ENCODE measurements around the gene UPP1.
"Not testable (repeated sequence)": the region's sequence is repeated elsewhere in the genome, so short reads cannot be mapped to it uniquely, and the experiment has no call there.

The UPP1 gene

DNA sequence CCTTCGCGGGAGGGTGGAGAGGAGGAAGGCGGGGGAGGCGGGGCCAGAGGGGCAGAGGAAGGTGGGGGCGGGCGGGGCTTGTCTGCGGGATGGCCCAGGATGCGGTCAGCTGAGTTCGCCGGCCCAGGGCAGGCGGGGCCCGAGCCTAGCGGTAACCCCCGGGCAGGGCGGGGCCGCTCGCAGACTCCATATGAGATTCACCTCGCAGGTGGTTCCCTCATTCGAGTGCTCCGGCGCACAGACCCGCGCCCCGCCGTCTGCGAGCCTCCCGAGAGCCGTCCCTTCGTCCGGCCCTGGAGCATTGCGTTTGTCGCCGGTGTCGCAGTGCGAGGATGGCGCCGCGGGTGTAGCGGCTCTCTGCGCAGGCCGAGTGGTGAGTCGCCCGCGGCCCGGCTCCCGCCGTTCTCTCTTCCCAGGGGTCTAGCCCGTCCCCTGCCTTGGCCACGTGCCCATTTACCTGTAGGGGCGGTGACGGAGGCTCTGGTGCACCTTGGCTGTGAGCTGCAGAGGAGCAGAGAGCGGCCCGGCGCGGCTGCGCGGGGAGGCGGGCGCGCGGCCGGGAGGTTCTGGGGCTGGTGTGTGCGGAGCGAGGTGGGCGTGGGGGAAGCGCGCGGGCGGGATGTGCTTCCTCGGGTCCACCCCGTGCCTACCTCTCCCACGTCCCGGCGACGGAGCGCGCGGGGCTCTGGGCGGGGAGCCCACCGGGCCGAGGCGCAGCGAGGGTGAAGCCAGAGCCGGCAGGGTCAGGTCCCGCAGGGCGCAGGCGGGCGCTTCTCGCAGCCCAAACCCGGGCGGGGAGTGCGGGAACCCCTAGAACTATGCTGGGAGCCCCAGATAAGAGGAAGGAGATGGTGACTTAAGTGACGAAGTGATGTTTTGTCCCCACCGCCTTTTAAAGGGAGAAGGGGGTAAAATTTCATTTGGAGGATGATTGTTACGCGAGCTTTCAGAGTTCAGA, at the start of gene UPP1:
TSS of gene UPP1 (plus strand) at position 220 of the 958 bp plus-strand sequence. CDS start 5,519 bp downstream, outside the sequence.
- peak; percentile 76 for DNase-seq

DNA sequence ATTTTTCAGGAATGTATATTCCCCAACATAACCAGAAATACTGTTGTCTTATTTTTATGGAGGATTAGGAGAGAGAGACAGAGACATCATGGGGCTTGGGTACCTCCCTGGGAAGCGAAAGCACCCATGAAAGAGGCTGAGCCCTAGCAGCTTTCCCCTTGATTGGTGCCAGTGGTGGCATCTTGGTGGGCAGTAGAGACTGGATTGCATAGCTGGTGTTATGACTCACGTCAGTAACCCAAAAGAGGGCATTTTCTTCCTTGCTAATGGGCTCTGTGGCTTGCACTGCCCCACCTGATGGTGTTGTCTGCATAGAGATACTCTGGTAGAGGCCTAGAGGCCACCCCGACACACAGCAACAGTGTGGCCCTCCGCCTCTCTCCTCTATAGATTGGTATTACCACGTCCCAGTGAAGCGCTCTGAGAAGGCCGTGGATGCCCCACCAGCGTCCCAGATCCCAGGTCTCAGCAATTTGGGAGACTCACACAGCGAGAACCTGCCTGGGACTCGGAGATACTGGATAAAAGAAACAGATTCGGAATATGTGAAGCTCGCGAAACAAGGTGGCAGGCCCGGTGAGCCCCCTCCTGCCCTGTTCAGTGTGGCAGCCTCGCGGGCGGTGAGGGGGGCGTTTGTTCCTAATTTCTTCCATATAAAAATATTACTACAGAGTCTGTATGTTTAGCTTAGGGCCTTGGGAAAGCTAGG, 48.0 kb upstream of the UPP1 start:
- no peak for DNase-seq

DNA sequence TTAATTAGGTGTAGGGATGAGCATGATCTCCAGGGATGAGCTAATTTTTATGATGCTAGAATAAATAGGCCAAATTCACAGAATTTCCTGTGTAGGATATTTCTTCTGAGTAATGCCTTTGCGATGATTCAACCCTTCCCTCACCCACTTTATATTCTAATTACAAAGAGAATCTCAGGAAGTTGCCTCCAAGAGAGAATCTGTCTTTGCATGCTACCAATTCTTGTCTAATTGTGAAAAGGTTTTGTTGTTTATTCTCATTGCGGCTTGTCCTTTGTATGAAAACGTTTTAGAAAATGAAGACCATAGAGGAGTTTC, 47.5 kb upstream of the UPP1 start:
- DNase-seq: no peak

DNA sequence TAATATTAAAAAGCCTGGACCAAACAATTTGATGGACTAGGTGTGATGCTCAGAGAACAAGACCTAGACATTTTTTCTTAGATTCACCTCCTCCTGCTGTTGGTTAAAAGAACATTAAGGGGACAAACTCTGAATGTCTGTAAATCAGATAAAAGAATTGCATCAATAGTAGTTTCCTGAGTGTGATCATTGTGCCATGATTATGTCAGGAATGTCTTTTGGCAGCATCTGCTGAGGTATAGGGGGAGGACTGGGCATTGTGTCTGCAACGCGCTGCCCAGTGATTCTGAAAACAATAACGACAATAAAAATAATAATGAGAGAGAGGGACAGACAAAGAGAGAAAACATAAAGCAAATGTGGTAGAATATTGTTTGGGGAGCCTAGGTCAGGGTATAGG, 46.8 kb upstream of the UPP1 start:
- DNase-seq: no peak

DNA sequence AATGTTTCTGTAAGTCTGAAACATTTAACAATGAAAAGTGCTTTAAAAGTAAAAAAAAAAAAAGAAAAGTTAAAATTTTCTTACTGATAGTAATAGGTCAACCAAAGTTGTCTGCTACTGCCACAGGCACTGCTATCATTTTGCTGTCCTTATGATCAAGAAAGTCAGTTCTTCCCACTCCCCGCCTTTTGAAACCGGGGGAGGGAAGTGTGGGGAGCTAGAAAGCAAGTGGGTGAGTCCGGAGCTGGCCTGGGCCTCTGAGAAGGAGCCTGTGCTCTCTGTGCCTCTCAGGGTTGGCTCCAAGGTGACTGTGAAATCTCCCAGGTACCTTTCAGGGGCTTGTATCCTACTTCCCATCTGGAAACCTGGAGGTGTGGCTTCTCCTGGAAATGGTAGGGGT, 46.4 kb upstream of the UPP1 start:
- no peak for DNase-seq

DNA sequence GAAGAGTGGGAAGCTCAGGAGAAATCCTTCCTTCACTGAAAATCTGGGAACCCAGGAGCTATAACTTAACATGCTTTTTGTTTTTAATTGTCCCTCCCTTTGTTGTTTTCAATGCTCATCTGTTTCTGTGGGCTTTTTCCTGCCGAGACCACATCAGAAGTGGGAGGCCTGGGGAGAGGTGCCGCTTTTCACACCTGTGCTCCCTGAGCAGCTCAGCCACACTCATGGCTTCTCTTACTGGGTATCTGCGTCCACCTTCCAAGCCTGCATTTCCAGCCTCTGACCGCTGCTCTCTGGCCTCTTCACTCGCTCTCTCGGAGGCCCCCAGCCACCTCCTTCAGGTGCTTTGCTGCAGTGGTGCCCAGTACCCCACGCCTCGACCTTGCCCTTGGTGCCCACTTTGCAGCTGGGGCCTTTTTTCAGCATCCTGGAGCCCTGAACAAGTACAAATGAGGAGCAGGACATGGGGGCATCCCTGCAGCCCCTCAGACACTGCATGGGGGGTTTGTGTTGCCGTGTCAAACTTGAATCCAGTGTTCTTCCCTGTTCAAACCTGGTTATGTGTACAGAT, 43.8 kb upstream of the UPP1 start:
- DNase-seq: no peak

DNA sequence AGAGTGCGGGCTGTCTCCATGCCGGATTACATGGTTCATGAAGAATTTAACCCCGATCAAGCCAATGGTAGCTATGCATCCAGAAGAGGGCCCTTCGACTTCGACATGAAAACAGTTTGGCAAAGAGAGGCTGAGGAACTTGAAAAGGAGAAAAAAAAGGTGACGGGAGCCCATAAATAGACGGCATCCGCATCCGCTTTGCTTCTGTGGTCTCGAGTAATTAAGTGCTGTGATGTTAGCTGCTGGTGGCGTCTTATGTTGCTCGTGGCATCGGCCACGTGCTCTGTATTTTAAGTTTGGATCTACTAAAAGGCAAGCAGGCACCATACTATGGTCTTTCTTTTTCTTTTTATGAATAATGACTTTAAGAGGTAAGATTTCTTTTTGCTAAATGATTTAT, 42.6 kb upstream of the UPP1 start:
- DNase-seq: no peak

DNA sequence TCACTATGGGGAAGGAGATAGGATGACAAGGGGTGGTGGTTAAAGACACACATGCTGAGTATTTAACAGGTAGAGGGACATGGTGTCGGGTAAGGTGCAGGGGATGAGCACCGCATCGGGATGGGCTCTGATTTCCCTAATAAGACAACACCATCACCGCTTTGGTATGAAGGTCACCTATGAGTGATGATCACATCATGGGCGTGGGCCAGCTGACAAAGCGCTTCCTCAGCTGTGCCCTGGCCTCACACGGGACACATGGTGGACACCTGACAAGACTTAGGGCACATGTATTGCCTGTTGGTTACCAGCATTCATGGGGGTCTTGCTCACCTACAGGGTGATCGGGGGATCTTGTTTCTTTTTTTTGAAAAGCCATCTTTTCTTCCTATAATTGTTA, 41.0 kb upstream of the UPP1 start:
- DNase-seq: no peak

DNA sequence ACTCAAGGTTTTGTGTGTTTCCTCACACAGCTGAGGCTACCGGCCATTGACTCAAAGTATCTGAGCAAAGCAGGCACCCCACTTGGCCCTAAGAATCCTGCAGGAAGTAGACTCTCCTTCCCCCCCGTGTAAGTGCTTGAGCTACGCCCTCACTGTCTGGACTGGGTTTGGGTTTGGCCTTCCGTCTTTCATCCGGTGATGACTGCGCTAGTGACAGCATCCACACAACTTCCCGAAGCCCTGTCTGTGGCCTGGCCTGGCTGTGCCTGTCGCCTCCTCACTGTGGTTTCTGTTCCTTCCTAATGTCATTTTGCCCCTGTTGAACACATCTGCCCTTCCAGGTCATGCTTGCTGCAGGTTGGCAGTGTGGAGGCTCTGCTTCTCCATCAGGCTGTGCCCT, 39.2 kb upstream of the UPP1 start:
- DNase-seq: no peak

DNA sequence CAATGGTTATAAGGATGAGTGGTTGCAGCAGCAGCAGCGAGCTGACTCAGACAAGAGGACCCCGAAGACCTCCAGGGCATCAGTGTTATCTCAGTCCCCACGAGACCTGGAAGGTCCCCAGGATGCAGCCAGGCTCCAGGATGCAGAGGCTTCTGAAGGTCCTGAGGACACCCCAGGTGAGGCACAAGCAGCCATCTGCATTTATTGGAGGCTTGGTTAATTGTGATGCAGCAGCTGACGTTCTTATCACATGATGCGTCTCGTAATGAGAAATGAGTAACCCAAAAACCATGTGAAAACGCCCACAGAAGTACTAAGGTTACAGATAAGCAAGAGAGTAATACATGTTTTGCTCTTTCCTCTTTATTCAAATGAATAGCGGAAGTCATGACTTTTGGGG, 36.3 kb upstream of the UPP1 start:
- no peak for DNase-seq

DNA sequence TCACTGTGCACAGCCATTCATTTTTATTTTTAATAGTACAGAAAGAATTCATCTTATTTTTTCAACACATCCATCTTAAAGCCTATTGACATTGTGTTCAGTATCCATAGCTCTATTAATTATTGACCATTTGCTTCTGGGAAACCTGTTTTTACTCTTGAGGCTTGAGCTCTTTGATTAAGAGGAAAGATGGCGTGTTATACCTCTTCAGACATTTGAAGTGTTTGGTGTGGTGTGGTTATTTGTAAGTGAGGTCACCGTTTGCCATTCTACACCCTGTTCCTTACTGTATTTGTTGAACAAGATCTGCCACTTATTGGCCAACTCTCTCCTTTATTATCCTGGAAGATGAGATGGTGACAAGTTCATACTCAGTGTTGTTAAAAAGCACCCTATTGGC, 35.3 kb upstream of the UPP1 start:
- no peak for DNase-seq

DNA sequence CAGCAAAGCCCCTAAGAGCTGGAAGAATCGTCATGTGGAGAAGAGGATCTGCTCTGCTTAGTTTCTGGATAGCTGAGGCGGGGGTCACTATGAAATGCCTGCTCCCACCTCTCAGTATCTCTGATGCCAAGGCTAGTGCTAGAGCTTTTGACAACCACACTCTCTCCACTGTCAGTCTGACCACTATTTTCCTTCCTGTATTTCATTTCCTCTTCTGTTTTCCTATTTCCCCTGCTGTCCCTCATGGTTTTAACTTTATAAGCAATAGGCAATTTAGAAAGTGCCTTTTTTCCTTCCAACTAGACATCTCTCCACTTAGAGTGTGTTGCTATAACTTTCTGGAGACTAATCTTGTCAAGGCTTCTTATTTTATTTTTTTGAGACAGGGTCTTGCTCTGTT, 30.1 kb upstream of the UPP1 start:
- no peak for DNase-seq

DNA sequence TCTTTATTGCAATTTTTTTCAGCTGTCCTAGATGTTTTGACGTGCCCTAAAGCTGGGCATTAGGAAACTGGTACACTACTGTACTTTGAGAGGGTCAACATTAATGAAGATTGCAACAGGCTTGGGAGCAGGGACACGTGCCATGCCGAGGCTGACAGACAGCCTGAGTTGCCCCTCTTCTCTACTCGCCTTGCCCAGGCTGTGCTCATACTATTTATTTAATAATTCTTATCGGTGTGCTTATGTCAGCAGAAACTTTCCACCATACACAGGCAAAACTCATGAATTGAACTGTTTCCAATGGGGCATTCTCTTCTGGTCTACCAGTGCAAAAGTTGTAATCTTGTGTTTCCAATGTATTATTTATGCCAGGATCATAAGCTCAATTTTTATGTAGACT, 29.4 kb upstream of the UPP1 start:
- no peak for DNase-seq

DNA sequence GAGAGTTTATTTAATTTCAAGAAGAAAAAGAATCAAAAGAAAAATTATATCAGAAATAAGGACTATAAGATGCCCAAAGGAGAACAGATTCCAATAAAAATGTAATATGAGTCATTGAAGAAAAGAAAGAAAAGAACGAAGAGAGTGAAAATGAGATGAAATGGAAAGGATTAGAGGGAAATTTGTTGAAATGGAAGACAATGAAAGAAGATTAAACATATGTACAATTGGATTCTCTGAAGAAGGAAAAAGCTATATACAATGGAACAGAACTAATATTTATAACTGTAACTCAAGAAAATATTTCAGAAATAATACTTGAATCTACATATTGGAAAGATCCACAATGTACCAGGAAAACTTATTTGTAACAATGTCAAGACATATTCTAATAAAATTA, 25.1 kb upstream of the UPP1 start:
- DNase-seq: no peak

DNA sequence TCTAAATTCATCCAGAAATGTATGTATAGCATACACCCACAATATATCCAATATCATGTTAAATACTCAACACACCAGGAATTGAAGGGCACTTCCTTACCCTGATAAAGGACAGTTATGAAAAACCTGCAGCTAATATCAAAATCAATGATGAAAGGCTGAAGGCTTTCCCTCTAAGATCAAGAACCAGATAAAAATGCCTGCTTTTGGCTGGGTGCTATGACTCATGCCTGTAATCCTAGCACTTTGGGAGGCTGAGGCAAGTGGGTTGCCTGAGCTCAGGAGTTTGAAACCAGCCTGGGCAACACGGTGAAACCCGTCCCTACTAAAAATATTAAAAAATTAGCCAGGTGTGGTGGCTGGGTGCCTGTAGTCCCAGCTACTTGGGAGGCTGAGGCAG, 21.6 kb upstream of the UPP1 start:
- no peak for DNase-seq

DNA sequence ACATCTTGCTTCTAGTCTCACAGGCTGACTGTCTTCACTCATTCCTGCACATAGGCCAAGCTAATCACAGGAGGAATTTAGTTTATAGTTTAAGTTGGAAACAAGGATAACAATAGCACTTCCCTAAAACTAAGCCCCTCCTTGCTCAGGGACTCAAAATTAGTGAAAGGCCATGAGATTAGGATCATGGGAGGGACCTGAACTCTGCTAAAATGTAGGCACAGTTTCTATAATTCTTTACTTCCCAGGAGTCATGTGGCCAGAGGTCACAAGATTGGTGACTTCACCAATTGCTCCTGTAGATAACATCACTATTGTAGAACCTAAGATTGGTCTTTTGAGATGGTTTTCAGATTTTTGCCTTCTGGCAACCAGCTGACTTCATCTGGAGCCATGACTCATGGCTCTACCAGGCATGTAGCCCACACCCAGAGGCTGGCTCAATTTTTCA, 14.8 kb upstream of the UPP1 start:
- no peak for DNase-seq

DNA sequence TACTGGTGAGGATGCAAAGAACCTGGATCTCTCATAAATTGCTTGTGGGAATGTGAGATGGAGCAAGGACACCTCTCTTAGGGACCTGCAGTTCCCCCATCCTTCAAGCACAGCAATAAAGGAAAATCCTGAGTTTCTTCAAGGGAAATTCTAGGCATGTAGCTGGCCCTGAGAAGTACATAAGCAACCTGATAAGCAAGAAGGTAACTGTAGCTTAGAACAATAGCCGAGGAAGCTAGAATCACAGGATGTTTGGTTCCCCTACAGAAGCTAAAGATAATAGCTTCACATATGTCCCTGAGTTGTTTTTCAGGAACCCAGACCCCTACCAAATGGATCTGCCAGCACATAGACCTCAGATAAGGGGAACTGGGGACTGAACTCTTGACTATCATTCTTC, 11.6 kb upstream of the UPP1 start:
- no peak for DNase-seq

DNA sequence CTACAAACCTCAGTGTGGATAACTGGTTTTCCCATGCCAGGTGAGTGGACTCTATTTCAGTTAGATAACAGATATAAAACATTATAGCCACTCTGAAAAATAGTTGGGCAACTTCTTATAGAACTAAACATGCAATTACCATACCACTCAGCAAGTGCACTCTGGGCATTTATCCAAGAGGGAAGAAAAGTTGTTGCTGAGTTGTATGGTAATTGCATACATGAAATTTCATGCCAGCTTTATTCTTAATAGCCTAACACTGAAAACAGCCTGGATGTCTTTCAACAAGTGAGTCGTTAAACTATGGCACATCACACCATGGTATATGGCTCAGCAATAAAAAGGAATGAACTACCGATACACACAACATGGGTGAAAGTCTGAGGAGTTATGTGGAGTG, 10.6 kb upstream of the UPP1 start:
- DNase-seq: no peak

DNA sequence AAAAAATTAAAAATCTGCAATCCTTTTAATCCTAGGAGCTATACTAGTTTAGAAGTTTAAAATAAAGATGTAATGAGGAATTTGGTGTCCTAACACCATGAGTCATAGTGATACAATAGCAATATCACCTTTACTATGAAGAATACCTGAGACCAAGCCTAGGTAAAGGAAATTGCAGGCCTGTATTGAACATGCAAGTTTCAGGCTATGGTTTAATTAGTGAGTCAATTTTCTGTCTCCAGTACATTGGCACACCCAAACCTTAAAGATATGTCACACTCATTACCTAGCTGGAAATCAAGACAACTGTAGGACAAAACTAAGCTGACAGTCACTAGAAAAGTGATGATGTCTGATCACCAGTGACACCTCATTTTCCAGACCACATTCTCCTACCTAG, 6.7 kb upstream of the UPP1 start:
- DNase-seq: not testable (repeated sequence)

DNA sequence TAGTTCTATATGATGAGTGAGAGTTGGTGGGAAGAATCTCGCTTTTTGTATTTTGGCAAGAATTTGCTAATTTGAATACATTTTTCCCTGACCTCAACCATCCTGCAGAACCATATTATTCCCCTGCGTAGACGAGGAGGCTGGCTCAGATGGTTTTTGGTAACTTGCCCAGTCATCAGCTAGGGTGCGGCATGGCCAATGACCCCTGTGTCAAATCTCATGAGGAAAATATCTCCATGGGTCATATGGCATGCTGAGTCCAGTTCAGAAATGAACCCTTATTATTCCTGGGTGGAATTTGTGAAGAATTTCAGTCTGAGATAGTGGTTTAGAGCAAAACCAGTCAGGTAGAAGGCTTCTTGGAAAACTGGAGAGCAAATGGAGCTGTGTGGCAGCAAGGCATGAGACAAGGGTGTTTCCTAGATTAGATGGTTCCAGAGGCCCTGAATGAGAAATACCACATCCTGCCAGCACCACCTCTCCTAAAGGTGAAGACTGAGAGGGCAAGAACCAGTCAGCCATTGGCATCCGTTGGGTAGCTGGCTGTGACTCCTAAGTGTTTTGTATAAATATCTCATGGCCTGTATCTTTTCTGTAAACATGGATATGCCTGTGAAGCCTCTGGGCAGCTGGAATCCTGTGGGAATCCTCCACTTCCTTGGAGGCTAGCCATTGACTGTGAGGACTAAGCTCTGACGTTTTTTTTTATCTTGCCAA, 5.8 kb upstream of the UPP1 start:
- DNase-seq: no peak

DNA sequence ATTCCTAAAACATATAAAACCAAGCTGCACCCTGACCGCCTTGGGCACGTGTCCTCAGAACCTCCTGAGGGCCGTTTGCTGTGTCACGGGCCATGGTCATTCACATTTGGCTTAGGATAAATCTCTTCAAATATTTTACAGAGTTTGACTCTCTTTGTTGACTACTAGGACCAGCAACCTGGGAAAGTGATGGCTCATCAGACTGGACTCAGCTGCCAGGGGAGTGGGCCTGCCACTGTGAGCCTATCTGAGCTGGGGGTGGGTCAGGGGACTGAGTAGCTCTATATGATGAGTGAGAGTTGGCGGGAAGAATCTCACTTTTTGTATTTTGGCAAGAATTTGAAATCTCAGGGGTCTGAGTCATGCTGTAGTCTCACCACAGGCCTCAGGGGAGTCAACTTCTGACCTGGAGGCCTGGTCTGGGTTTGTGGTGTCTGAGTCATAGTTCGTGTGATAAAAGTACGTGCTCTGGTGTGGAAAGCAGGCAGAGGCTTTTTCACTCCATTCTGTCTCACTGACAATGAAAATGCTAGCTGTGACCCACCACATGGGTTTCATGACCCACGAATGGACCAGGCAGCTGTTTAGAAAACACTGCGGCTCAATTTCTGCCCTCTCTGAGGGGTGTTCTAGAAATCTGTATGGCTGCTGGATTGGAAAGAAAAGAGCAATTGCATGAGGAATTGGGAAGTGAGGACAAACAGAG, 4.2 kb upstream of the UPP1 start:
- peak; percentile 58 for DNase-seq

DNA sequence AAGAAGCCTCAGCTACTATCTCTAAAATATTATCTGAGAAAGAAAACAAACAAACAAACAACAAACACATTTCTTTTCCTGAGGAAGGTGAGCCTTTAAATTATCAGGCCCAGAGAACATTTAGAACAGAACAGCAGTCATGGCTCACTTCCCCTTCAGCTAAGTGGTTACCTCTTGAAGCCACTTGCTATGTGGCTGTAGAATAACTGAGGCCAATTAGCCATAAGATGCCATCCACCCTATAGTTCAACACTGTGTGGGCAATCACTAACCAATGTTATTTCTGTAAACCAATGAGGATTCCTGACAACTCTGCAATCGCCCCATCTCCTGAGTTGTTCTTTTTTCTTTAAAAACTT, 3.7 kb upstream of the UPP1 start:
- no peak for DNase-seq

DNA sequence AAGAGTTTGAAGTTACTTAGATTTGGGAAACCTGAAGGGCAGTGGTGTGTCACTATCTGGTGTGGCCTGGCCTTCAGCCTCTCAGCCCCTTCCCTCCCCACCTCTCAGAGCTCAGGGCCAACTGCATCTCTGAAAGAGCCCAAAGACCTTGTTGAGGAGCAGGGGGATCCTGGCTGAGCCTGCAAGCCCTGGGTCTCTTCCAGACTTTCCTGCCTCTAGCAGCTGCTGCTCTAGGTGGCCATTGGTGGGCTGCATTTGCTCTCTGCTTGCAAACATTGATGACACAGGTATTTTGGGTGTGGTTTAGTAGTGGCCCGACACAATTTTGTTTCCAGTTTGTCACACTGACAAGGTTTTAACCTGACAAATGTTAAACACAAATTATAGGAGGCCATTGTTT, 3.1 kb upstream of the UPP1 start:
- no peak for DNase-seq

Data from stimulated activated CD4-positive, alpha-beta T cell treated with anti-CD3 and anti-CD28 coated beads, Interleukin-12 subunit alpha, Interleukin-12 subunit beta, amount 100 ng/mL, for 4 hours (primary cell).